Glutamatergic neuron (in vitro differentiated cells): ENCODE results near the gene CAP2. TPM values are rescaled to one million over a fixed set of nuclear protein-coding genes. Genes with fewer than 3 reads are reported as not detected.

Experiments
- DNase-seq: peaks from one replicate; pipeline ENCODE4 v3.0.0; 2022
- H3K27ac Mint-ChIP-seq: one replicate; pipeline ENCODE4 v1.8.0; 2020; ENCODE audit warnings: mild to moderate bottlenecking, mixed read lengths, inconsistent platforms; ENCODE audit not compliant: unreplicated experiment
- H3K27me3 Mint-ChIP-seq: one replicate; pipeline ENCODE4 v1.8.0; 2020; ENCODE audit warnings: mild to moderate bottlenecking, moderate library complexity, mixed read lengths, inconsistent platforms; ENCODE audit not compliant: unreplicated experiment
- H3K36me3 Mint-ChIP-seq: one replicate; pipeline ENCODE4 v1.8.0; 2020; ENCODE audit warnings: mild to moderate bottlenecking, mixed read lengths, inconsistent platforms; ENCODE audit not compliant: unreplicated experiment
- H3K4me1 Mint-ChIP-seq: one replicate; pipeline ENCODE4 v1.8.0; 2020; ENCODE audit warnings: mild to moderate bottlenecking, low read depth, mixed read lengths, inconsistent platforms; ENCODE audit not compliant: unreplicated experiment
- H3K4me3 Mint-ChIP-seq: one replicate; pipeline ENCODE4 v1.8.0; 2020; ENCODE audit warnings: mild to moderate bottlenecking, mixed read lengths, inconsistent platforms; ENCODE audit not compliant: unreplicated experiment
- H3K9me3 Mint-ChIP-seq: one replicate; pipeline ENCODE4 v1.8.0; 2020; ENCODE audit warnings: mild to moderate bottlenecking, moderate library complexity, mixed read lengths, inconsistent platforms; ENCODE audit not compliant: unreplicated experiment
- CTCF ChIP-seq: fragments of 200-600 bp; sonication (generic); IDR thresholded peaks from one replicate; pipeline ENCODE4 v1.5.0; 2021; ENCODE audit not compliant: partially characterized antibody, unreplicated experiment
- total RNA-seq: library from RNA; stranded (reverse); fragmentation: NEBNext Ultra II Directional; extraction: Animal tissue kit (Norgen Biotek cat#: 25700); gene quantifications from one replicate; pipeline ENCODE4 v1.2.1, GENCODE V29; 2021; ENCODE audit not compliant: unreplicated experiment

CAP2 gene
- total RNA-seq, 1 donor from 2014 or later: 24.4 TPM

- no peak for DNase-seq
- H3K27ac Mint-ChIP-seq: no peak overlapping the region
- peaks cover 7% of the 10 kb centered on the region for H3K4me1 Mint-ChIP-seq
- H3K36me3 Mint-ChIP-seq: no peaks in the 10 kb centered on the region
- TF ChIP-seq CTCF: no peak
- no peak overlapping the region for H3K4me3 Mint-ChIP-seq
- no peaks in the 10 kb centered on the region for H3K27me3 Mint-ChIP-seq
- no peaks in the 10 kb centered on the region for H3K9me3 Mint-ChIP-seq
Measured at GRCh38 chr6:17388365-17388764, 5.0 kb upstream of the CAP2 start.

GRCh38 chr6:17389274-17389847 lies 4.0 kb upstream of the CAP2 start:
- Mint-ChIP-seq H3K36me3 (no peaks in the 10 kb centered on the region), H3K4me3 (no peak overlapping the region), H3K9me3 (peaks cover 4% of the 10 kb centered on the region), H3K27ac (no peak overlapping the region), H3K27me3 (peaks cover 4% of the 10 kb centered on the region), H3K4me1 (peaks cover 5% of the 10 kb centered on the region)
- DNase-seq: no peak
- no peak for TF ChIP-seq CTCF

- no peak overlapping the region for H3K4me3 Mint-ChIP-seq
- peaks cover 5% of the 10 kb centered on the region for H3K9me3 Mint-ChIP-seq
- H3K36me3 Mint-ChIP-seq: no peaks in the 10 kb centered on the region
- no peak overlapping the region for H3K27ac Mint-ChIP-seq
- H3K27me3 Mint-ChIP-seq: peaks cover 4% of the 10 kb centered on the region
- TF ChIP-seq CTCF: no peak
- DNase-seq: no peak
- peaks cover 5% of the 10 kb centered on the region for H3K4me1 Mint-ChIP-seq
Measured at GRCh38 chr6:17390276-17390675, 3.1 kb upstream of the CAP2 start.

- Mint-ChIP-seq H3K27me3 (peaks cover 4% of the 10 kb centered on the region), H3K27ac (no peak overlapping the region), H3K36me3 (no peaks in the 10 kb centered on the region), H3K9me3 (peaks cover 5% of the 10 kb centered on the region), H3K4me3 (no peak overlapping the region), H3K4me1 (peaks cover 2% of the 10 kb centered on the region)
- DNase-seq: no peak
- no peak for TF ChIP-seq CTCF
Measured at GRCh38 chr6:17391976-17392375, 1.4 kb upstream of the CAP2 start.

- peaks cover 2% of the 10 kb centered on the region for H3K4me1 Mint-ChIP-seq
- peaks cover 5% of the 10 kb centered on the region for H3K36me3 Mint-ChIP-seq
- H3K27ac Mint-ChIP-seq: peak overlapping the region; percentile 97
- no peak for TF ChIP-seq CTCF
- peak; percentile 22 for DNase-seq
- H3K27me3 Mint-ChIP-seq: peaks cover 4% of the 10 kb centered on the region
- peak overlapping the region; percentile 98 for H3K4me3 Mint-ChIP-seq
- peaks cover 5% of the 10 kb centered on the region for H3K9me3 Mint-ChIP-seq
Measured at GRCh38 chr6:17393892-17394631, 667 bp downstream of the CAP2 start.
